HG02981 (cell line): ENCODE data around the gene ATAD3A.

Source experiments
- ATAC-seq: cut with Tn5 transposase; IDR thresholded peaks from one replicate; pipeline ENCODE4 v1.9.1; 2021; ENCODE audit warnings: mild to moderate bottlenecking, moderate library complexity; ENCODE audit not compliant: unreplicated experiment

The ATAD3A gene

DNA sequence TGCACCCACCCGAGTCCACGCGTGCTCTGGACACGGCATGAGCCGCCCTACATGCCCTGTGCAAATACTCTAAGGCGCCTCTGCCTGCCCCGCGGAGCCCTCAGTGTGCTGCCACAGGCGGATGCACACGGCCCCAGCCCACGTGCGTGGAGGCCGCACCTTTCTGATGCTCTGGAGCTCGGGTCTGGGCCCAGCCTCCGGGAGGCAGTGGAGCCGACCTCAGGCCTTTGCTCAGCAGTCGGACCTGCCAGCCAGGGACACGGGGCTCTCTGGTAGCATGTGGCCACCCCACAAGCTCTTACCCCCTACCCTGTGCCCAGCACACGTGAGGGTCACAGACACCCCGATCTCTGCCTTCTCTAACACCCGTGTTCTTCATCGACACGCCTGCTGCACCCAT lies 26.4 kb downstream of the ATAD3A start:
- no peak for ATAC-seq

DNA sequence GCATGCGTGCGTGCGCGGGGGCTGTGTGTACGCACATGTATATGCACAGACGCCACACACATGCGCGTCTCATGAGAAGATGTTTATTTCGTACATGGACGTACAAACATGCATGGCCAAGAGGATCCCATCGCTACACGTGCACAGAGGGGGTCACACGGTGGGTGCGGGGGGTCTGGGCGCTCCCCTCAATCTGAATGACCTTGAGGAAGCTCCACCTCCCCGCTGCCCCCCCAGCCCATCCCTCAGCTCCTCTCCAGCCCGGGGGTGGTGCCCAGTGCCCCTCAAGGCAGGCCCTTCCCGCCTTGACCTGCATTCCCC lies 27.0 kb downstream of the ATAD3A start:
- ATAC-seq = no peak

DNA sequence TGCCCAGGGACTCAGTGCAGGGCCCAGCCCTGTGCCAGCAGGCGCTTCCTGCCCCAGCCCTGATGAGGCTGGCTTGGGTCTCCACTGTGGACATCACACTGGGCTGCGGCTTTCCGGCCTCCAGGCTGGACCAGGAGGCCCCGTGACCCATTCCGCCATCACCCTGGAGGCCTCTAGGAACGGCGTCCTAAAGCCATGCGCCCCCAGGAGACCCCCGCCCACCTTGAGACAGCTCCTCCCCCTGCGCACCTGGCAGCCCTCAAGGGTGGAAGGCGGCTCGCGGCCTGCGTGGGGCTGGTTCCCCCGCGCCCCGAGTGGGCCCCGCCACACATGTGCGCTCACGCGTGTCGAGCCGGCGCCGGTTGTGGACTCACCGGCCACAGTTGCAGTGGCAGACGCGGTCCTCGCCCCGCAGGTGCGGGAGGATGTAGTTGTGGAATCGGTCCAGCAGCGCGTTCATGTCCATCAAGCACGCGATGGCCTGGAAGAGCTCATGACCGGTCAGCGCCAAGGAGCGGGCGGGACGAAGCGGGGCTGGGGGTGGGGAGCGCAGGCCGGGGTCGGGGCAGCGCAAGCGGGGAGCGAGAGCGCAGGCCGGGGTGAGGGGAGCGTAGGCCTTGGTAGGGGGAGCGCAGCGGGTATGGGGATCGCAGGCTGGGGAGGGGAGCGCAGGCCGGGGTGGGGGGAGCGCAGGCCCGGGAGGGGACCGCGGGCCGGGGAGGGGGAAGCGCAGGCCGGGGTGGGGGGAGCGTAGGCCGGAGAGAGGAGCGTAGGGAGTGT lies 27.5 kb downstream of the ATAD3A start:
- no peak for ATAC-seq

DNA sequence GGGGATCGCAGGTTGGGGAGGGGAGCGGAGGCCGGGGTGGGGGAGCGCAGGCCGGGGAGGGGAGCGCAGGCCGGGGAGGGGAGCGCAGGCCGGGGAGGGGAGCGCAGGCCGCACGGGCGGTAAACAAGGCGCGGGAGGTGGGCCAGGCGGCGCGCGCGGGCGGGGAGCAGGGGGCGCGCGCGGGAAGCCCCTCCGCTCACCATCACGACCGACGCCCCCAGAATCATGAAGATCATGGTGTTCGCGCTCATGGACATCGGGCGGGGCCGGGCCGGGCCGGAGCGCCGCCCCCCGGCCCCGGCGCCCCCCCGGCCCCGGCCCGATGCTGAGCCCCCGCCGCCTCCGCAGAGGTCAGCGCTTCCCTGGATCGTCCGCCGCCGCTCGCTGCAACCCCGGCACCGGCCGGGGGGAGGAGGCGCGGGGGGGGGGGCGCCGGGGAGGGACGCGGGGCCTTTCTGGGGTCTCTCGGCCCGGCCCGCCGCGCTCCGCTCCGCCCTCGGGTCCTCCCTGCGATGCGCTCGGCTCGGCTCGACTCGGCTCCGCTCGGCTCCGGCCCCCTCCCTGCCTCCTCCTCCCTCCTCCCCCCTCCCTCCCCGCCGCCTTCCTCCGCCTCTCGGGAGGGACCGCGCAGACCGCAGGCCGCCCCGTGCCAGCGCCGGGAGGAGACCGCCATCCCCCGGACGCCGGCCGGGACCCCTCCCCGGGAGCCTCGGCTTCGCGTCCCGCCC lies 28.3 kb downstream of the ATAD3A start, which contains the start of gene TMEM240:
TSS of gene TMEM240 (minus strand) at position 535 of the 728 bp plus-strand sequence. CDS start at position 257, 278 bp downstream.
- no peak for ATAC-seq

DNA sequence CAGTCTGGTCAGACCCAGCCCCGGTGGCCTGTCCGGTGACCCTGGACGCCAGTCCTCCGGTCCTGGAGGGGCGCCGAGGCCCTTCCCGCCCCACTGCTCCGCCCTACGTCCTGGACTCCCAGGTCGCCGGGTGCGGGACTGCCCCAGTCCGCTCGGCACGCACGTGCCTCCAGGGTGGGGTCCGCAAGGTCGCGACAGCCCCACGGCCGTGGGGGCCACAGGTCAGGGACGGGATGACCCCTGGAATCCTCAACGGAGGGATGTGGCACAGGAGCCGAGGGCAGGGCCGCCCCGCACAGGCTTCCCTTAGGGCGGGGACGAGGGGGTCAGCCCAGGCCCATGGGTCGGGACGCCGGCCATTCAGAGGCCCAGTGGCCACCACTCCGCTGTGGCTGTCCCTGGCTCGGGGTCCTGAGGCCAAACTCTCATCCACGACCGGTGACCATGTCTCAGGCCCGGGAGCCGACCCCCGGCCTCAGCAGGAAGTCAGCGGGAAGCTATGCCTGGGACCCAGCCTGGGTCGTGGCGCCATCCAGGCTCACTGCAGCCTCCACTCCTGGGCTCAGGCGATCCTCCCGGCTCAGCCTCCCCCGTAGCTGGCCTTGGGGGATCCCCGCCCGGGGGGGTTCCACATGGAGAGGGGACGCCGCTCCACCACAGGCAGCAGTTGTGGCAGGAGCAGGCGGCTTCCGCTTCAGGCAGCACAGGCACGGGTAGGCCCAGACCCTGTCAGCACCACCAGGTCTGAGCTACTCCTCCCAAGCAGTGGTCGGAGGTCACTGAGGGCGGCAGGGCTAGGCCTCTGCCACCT lies 29.1 kb downstream of the ATAD3A start:
- ATAC-seq = no peak

DNA sequence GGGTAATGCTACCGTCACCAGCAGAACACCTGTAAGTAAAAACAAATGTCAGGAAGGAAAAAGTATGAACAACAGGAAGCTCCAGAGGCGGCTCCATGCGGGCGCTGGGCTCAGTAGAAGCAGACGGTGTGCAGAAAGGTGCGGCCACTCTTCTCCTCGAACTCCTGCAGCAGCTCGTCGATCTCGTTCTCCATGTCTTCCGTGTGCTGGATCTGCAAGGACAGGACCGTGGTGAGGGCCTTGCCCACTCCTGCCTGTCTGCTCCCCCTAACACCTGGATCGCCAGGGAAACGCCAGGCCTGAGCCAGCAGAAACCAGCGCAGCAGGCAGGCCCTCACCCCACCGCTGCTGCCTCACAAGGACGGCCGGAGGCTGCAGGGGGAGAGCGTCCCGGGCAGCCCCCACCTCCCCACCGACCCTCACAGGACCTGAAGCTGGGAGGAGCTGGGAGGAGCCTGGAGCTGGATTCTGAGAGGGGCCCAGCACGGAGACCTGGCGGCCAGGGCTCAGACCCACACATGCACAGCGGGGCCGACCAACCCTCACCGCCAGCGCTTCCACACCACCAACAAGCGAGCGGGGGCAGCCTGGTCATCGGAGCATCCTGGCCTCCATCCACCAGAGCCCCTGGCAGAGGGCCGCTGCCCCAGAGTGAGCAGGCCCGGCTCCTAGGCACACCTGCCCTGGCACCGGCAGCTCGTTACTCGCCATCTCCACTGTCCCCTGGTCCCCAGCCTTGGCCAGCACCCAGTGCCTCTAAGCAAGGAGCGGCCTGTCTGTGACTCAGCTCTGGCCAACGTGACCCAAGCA lies 30.2 kb downstream of the ATAD3A start:
- no peak for ATAC-seq

DNA sequence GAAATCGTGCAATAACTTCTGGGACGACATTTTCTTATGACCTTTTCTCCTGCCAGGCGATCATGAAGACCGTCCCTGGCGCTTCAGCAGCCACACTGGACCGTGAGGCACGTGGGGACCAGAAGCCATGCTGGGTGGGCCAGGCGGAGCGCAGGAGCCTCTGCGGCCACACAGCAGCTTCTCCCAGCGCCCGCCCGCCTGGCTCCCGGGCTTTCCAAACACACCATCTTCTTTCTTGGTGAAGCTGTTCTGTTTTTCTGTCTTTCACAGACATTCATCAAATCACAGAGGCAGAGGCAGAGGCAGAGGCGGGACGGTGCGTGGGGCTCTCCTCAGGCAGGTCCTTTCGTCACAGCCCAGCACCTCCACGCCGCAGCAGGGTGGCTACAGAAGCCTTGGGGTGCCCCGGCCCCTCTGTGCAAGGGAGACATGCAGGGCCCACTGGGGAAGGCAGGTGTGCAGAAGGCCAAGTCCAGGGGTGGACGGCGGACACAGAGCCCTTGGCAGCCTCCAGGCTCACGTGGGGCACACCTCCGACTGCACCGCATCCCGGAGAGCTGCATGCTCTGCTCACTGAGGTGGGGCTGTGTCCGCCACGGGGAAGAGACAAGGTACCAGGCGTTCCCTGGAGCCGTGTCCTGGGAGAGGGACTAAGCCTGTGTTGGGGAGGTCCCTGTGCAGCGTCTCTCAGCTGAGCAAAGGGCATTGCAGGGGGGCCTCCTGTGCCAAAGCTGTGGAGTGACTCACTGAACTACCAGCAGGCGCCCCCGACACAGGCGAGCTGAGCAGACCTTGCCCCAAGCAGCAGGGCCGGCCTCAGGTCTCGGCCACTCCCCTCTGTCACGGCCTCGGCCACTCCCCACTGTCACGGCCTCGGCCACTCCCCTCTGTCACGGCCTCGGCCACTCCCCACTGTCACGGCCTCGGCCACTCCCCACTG lies 31.1 kb downstream of the ATAD3A start:
- ATAC-seq = no peak

DNA sequence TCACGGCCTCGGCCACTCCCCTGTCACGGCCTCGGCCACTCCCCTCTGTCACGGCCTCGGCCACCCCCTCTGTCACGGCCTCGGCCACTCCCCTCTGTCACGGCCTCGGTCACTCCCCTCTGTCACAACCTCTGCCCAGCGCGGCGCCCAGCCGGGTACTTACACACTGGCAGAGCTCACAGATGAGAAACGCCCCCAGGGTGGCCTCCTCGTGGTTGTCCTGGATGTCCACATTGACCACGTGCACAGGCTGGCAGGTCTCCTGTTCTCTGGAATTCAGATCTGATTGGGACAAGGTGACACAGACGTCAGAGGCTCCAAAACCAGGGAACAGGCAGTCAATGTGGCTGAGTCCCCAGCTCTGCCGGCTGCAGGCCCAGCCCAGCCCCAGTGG lies 31.7 kb downstream of the ATAD3A start:
- no peak for ATAC-seq

DNA sequence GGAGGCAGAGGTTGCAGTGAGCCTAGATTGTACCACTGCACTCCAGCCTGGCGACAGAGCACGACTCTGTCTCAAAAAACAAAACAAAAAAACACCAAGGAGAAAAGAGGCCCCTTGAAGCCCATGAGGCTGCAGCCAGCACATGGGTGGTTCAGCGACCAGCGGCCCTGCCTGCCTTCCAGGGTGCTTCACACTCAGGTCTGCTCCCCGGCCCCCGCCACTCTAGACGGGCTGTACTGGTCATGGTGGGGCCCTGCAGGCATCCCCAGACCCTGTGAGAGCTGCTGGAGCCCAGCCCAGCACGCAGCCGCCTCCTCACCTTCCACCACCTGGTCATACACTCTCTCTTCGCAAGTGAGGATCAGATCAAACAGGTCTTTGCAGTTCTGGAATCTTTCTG lies 32.6 kb downstream of the ATAD3A start:
- ATAC-seq = no peak

DNA sequence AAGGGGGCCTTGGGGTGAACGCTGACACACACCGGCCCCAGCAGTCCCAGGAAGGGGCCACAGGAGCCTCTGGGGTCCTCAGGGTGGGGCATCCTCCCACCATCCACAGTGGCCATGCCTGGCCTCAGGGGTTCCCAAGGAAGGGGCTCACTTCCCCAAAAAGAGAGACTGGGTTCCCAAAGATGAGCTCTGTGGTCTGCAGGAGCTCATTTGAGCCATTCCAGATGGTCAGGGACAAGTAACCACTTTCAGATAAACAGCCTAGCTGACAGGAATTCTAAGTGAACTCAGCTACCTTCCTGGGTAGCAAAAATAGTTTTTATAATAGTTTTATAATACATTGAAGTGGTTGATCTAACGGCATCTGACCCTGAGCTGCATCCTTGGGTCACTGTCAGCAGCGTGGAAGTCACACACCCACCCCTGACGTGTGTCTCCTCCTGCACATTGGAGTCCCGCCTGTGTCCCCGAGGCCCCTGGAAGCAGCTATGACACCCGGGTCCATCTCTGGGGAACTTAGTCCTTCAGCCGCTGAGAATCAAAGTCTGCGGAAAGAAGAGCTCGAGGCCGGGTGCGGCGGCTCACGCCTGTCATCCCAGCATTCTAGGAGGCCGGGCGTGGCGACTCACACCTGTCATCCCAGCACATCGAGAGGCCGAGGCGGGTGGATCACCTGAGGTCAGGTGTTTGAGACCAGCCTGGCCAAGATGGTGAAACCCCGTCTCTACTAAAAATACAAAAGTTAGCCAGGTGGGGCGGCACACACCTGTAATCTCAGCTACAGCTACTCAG lies 34.2 kb downstream of the ATAD3A start:
- no peak for ATAC-seq

DNA sequence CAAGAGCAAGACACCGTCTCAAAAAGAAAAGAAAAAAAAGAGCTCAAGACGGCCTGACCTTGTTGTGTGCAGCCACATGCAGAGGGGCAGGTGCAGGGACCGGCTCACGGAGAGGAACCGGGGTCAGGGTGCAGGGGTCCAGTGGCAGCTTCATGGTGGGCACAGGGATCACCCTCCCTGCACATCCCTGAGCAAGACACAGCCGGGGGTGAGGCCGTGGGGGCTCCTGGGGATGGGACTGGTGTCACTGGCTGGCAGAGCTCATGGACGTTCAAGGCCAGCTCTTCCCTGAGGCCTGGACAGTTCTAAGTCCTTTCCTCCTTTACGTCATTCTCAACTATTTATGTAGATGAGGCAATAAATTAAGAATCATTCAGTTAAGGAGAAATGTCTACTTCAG lies 35.0 kb downstream of the ATAD3A start:
- no peak for ATAC-seq

DNA sequence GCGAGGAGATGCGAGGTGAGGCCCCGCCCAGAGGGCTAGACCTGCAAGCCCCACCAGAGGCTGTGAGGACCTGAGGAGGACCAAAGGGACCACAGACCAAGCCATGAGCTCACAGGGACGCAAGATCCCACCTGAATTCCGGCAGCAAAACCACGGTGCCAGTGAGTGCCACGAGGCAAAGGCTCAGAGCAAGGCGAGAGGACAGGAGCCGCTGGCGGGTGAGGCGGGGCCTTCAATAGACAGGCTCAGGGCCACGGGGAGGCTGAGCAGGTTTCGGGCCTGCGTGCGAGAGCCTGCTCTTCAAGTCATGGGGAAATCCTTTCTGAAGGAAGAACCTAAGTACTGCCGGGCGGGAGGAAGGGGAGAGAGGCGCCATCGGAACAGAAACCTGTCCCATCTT lies 35.5 kb downstream of the ATAD3A start:
- ATAC-seq = no peak

DNA sequence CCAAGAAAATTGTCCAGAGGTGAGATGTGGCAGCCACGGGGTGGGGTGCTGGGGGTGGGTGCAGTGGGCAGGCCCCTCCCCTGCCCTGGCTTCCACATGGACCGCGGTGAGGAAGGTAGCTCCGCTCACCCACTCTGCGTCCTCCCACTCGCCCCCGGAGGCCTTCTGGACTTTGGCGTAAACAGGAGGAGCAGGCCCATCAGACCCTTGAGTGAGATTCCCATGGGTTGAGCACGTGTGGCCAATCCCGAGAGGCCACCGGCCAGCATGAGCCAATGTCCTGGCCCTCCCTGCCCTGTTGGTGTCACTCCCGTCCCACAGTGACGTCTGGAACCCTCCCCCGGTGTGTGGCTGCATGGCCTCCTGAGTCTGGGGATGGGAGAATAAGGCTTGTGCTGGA lies 36.6 kb downstream of the ATAD3A start:
- no peak for ATAC-seq

DNA sequence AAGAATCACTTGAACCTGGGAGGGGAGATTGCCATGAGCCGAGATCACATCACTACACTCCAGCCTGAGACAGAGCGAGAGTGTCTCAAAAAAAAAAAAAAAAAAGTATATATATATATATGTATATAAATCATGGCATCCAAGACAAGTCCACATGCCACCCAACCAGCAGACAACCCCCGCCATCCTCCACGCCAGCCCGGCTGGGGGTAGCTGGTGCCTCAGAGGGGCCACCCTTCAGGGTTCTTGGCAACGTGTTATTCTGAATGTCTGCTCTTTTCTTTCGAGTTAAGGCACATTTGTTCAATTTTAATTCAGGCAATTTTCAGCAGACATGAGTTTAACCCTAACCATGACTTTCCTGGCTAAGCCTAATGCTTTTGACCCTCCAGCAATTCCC lies 38.1 kb downstream of the ATAD3A start:
- ATAC-seq = no peak

DNA sequence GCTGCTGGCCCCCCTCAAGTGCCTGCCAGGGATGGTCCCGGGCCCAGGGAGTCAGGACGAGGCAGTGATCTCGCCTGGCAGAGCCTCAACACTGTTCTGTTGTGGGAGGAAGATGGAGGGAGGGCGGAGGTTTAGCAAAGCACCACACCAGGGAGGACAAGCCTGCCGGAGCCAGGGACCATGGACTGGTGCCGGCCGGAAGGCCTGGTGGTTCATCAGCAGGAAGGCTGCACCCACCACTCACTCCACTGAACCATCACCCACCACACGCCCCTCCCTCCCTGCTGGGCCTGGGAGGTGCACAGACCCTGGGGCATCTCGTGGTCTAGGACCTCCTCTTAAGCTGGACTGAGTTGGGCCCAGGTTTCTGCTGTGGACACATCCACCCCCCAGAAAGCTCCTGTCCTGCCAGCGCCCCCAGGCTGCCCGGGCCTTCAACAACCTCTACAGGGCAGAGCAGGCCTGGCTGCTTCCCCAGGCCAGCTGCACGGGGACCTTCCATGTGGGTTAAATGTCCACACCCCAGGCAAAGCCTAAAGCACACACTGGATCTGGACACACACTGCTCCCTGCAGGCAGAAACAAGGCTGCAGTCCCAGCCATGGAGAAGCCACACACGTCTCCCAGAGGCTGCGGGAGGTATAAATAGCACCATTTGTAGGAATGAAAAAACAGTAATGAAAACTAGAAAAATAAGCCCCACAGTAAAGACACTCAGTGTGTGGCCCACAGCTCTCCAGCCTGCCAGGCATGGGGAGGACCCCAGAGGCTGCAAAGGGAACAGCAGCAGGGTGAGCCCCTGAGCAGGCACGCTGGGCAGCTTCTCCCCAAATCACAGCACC lies 38.9 kb downstream of the ATAD3A start:
- ATAC-seq = no peak

DNA sequence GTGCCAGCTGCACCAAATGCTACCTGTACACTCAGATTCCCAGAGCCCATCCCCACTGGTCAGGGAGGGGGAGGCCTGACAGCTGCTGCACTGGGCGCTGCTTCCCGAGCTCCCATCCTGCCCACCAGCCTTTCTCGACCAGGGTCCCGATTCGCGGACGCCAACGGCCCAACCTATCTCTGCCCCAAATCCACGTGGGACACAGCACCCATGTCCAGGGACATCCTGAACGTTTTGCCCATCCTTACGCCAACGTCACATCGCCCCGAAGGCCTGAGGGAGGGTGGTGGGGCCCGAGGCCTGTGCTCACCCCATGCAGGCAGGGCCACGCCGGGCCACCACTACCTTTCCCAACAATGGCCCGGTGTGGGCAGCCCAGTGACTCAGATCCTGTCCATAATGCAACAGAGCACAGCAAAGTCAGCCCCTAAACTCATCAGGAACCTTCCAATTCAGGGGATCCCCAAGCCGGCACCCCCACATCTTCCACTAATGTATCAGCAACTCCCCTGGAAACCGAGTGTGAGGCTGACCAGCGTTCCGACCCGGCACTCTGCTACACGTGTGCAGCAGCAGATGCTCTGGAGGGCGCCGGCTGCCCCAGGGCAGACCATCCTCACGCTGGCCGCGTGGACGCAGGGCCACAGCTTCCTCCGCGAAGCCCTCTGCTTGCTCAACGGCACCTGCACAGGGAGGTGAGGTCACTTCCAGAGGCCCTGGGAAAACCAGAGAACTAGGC lies 39.7 kb downstream of the ATAD3A start:
- ATAC-seq = no peak

DNA sequence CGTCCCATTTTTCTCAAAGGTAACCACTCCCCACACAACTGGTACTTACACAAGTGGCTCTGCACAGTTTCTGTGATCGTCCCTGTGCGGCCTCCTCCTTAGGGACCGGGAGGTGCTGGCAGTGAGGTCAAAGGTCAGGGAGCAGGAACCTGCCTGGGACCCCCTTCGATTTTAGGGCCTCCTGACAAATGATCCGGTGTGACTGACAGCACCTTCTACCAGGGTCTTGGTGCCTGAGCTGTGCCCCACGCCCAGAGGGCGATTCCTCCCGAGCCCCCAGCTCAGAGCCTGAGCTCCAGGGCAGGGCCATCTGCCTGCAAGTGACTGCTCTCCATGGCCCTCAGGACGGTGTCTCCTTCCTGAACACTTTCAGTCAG lies 40.3 kb downstream of the ATAD3A start:
- ATAC-seq = no peak
